SK-N-MC (cell line): ENCODE data around the gene TELO2.

ENCODE experiments used
- EZH2 ChIP-seq: fragments of 200-600 bp; sonication (generic); IDR thresholded peaks from one replicate; pipeline ENCODE4 v1.6.1; 2017; ENCODE audit warnings: antibody characterized with exemption
- FOXP2 ChIP-seq: optimal IDR thresholded peaks from 2 replicates; pipeline ENCODE3; 2011; ENCODE audit warnings: mild to moderate bottlenecking, moderate library complexity; ENCODE audit not compliant: insufficient read depth; ENCODE audit errors: extremely low read length, control extremely low read depth
- POLR2AphosphoS5 ChIP-seq: IDR thresholded peaks from 2 replicates; pipeline ENCODE4 v1.6.1; 2012; ENCODE audit warnings: mild to moderate bottlenecking, low read depth, low read length, borderline replicate concordance

- TF ChIP-seq POLR2AphosphoS5 (no peak), EZH2 (no peak), FOXP2 (no peak)
Observed at GRCh38 chr16:1532771-1533170, 39.6 kb downstream of the TELO2 start.
